NCI-H510A treated with DMSO at 0.1 percent for 48 hours (cell line): ENCODE measurements around the gene COX5B.
"Not testable (repeated sequence)": the region's sequence is repeated elsewhere in the genome, so short reads cannot be mapped to it uniquely, and the experiment has no call there.

Experiments
- DNase-seq: peaks from one replicate; lab custom pipeline; 2025; lab: John Stamatoyannopoulos, UW

Gene COX5B

DNA sequence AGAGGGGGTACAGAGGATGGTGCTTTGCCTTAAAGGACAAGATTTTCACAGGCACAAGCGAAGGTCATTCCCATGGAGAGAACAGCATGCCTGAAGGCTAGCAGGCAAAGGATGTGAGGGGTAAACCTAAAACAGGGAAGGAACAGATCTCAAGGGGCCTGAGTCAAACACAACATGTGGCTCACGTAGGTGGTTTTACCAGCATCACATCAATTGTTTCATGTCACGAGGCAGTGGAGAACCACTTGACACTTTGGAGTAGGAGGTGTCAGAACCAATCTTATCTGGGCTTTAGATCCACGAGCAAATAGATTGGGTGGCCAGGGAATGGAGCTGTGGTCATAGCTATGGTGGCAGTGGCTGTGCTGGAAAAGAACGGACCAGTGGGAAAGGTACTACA lies 8.4 kb downstream of the COX5B start:
- DNase-seq = no peak

DNA sequence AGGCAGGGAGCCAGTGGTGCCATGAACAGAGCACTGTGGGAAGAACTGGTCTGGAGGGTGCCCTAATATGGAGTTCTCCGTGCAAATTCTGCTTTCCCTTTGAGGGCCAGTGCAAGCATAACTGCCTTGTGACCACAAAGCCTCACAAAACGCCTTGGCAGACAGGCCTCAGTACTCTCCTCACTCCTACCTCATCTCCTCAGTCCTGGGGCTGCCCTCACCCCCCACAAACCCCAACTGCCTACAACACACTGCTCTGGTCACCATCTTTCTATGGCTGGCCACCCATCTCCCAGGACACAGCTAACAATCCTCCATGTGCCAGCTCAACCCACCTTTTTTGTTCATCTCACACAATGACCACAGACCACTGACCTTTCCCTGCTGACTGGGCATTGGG lies 8.9 kb downstream of the COX5B start:
- no peak for DNase-seq

DNA sequence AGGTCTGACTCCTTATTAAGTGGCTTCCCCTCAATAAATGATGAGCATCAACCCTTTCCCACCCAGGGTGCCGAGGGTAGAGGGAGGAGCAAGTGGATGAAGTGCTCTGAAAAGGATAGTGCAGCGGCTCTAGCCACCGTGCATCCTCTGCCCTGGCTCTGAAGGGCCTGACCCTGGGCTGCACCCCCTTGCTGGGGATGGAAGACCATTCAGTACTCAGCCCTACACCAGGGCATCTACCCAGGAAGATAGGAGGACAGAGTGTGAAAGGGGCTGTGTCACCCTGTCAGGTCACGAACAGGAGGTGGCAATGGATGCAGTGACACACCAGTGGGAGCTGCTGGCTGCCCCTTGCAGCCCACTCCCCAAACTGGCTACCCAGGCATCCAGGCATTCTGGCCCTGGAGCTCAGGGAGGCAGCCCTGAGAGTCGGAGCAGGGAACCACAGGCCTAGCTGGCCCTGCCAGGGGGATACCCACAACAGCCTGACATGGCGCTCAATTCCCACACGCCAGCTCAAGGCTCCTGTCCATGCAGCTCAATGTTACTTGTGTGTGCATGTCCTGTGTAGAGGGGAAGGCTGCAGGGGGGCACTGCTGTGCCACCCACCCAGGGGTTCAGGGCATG lies 10.4 kb downstream of the COX5B start:
- DNase-seq = no peak

DNA sequence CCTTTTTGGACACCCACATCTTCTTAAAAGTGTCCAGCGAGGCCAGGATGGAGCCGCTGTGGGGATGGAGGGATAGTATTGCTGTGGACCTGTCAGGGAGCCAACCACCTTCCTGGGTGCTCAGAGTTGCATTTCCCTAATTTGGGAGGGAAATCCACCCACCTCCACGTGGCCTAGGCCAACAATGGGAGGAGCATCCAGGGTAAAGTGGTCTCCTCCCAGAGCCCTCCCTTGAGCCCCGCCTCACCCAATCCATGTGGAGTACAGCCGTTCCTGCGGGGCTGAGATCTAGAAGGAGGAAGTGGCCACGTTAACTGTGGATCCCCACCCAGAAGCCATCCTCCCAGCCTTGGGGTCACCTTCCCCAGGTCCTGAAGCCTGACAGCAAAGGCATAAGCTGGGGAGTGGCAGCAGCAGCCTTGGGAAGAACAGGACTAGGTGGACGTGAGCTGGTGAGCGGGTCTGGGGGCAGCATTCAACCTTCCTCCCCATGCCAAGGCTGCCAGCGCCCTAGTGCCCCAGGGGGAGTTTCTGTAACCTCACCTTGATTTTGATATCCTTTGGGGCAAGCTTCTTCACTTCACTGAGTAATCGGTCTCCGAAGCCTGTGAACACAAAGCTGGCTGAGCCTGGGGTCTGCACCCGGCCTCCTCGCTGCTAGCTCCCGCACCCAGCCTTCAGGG lies 11.2 kb downstream of the COX5B start:
- no peak for DNase-seq

DNA sequence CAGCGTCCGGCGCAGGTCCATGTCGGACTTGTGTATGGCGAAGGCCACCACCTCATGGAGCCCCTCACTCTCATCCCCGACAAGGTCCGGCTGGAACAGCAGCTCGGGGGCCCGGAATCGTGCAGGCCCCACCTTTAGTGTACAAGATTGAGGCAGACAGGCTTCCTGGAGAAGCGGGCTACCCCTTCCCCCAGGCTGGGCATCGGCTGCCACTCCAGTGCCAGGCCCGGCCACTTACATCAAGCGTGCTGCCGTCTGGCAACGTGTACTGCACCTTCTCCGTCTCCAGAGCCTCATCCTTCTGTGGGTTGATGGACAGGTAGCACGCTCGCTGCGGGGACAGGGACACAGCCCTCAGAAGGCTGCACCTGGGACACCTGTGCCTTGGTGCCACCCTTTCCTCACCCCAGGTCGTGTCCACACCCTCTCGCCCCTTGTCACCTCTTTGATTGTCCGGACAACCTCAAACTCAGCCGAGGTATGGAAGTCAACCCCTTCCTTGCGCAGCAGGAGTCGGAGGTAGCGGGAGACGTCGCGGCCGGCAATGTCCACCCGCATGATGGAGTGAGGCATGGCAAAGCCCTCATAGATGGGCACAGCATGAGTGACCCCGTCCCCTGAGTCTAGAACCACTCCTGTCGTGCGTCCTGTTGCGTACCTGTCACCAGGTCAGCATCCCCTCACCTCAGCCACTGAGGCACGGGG lies 12.3 kb downstream of the COX5B start:
- DNase-seq = no peak

- no peak for DNase-seq
Observed at GRCh38 chr2:97658691-97659157, 12.9 kb downstream of the COX5B start.

- no peak for DNase-seq
Observed at GRCh38 chr2:97659256-97660043, 13.6 kb downstream of the COX5B start.

GRCh38 chr2:97660044-97660774 lies 14.3 kb downstream of the COX5B start:
- no peak for DNase-seq

DNA sequence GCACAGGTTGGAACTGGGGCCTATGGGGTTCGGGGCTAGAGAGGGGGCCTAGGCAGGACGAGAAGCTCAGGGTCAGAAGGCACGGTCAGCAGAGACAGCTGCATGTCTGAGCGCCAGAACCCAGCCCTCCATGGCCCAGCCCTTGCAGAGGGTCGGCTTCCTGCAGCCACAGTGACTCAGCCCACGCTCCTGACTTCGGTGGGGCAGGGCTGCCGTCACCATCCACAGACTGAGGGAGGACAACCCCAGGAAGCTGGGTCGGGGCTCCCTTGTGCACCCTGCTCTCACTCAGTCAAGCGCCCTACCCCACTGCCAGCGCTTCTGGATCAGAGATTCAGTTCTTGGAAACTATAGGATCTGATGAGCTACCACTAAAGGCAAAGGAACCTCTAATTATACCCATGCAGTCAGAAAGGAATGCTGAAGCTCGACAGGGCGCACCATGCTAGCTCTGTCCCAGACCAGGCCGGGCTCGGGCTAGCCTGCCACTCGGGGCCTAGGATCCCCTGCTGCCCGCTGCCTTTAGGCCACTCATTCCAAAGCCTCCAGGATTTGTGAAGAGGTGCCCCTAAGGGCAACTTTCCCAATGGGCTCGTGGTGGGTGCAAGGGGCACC lies 15.0 kb downstream of the COX5B start:
- DNase-seq = no peak

GRCh38 chr2:97661927-97662326 lies 16.1 kb downstream of the COX5B start:
- DNase-seq = no peak

DNA sequence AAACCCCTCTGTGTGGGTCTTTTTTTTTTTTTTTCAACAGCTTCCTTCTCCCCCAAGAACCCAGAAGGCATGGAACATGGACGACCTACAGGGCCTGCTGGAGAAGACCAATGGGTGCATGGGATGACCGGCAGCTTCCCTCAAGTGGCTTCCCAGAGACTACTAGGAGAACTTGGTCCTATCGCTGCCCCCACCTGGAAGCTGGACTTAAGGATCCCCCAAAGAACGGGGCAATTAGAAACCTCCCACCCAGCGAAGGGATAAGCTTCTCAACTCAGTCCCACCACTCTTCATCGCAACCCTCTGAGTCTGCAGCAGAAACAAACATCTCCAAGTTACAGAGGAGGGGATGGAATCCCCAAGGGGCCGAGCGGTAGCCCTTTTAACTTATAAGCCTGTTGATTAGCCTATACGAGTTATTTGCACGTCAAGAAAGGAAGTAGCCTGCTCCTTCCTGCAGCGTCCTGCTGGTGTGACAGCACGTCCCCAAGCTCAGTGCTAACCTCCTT lies 16.6 kb downstream of the COX5B start:
- DNase-seq = peak; percentile 2

DNA sequence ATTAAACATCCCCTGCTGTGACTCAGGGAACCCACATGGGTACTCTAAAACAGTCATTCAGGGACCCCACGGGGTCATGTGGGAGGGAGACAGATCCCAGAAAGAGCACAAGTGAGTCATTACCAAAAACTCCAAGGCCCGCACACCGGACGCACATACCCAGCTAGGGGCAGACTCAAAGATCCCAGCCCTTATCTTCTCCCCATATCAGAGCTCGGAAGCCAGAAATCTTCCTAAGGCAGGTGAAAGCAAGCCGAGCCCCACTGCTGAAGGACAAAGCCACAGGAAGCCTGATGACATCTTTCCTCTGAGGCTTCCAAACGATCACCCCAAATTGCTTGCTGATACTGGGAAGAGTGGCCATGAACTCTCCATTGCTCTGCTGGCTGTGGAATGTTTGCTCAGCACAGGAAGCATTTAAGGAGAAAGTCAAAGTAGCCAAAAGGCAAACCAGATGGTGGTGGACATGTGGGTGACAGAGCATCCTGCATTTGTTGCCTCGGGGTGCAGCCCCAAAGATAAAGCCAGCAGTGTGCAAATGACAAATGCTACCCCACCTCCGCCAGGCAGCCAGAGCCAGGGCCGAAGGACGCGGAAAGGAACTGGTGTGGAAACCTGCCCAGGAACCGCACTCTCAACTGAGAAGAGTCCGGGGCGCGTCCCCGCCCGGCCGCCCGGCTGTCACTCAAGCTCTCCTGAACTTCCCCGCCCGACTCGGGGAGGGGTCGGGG lies 17.2 kb downstream of the COX5B start:
- DNase-seq = peak; percentile 31

GRCh38 chr2:97663626-97663961 lies 17.7 kb downstream of the COX5B start:
- DNase-seq = no peak

DNA sequence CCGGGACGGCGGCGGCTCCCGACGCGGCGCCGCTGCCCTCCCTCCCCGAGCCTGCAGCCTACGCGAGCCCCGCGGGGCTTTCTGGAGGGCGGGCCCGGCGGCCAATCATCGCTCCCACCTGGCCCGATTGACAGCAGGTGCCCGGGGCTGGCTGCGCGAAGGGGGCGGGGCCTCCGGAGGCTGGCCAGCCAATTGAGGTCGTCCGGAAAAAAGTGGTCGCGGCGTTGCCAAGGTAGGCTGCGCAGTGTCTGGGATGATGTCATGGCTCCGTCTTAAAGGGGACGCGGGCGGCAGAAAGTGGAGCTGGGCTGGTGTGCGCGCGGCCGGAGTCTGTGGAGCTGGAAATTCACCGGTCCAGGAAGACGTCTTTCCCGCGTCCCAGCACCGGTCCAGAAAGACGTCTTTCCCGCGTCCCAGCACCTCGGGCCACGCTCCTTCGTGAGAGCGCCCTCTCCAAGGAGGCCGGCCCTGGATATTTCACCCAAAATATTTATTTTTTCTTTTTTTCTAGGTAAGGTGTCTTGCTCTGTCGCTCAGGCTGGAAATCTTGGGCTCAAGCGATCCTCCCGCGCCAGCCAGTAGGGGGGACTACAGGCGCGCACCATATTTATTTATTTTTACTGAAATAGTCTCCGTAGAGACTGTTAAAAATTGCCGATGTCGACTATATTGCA lies 18.2 kb downstream of the COX5B start, which contains the start of gene ACTR1B:
TSS of gene ACTR1B (minus strand) at position 83 of the 674 bp plus-strand sequence. CDS start 154 bp downstream, outside the sequence.
- peak; percentile 93 for DNase-seq

- peak; percentile 41 for DNase-seq
Observed at GRCh38 chr2:97664636-97664970, 18.7 kb downstream of the COX5B start.

DNA sequence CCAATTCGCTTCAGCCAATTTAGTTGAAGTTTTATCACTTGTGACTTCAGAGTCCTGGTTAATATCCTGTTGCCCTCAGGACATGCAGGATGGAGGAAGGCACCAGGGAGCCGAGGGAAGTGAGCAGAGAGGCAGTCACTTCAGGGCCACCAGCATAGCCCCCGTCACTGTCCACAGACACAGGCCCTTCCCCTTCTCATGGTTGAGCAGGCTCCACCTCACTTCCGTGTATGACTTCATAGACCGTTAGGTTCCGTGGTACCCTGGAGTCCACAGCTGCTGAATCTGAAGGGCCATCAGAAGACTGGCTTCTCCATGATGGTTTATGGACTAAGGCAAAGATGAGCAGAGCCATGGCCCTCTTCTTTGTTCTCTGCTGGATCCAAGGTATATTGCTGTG lies 23.6 kb downstream of the COX5B start, which contains the start of gene C2orf92:
TSS of gene C2orf92 (plus strand) at position 266 of the 400 bp plus-strand sequence. CDS start at position 342, 76 bp downstream.
- DNase-seq = no peak

GRCh38 chr2:97670471-97670870 lies 24.6 kb downstream of the COX5B start:
- DNase-seq = no peak

DNA sequence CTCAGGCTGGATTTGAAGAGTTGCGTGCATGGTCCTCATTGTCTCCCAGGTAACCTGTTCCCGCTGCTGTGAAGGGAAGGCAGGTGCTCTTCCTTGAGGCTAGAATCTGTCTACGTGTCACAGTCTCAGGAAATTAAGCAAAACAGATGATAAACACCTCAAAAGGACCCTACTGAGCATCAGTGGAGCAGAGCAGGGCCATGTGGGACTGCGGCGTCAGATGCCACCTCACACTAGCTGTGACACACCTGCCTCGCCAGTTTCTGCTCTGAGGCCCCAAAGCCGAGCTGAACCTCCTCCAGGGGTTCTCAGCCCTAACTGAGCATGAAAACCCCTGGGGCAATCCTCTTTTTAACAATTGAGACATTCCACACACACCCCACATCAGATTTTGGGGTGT lies 25.7 kb downstream of the COX5B start:
- DNase-seq = no peak

- DNase-seq = not testable (repeated sequence)
Observed at GRCh38 chr2:97672606-97673140, 26.8 kb downstream of the COX5B start.
